ENCODE measurements around the gene MYOCD.

Gene MYOCD

DNA sequence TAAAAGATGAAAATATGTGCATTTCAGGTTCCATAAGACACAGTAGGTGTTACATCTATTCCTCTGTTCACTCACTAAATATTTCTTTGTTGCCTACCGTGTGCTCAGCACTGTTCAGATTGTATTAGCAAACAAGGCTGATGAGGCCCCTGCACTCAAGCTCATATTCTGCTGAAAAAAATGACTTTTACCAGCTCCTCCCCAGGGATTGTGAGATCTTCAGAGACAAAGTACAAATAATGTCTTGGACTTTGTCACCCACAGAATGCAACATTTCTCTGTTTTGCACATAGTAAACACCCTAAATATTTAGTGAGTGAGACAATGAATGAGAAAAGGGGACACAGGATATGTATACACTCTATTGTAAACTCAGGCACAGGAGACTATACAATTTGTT is 21.9 kb upstream of the MYOCD start:
- no peak for DNase-seq (ENCODE audit: low spot score)

DNA sequence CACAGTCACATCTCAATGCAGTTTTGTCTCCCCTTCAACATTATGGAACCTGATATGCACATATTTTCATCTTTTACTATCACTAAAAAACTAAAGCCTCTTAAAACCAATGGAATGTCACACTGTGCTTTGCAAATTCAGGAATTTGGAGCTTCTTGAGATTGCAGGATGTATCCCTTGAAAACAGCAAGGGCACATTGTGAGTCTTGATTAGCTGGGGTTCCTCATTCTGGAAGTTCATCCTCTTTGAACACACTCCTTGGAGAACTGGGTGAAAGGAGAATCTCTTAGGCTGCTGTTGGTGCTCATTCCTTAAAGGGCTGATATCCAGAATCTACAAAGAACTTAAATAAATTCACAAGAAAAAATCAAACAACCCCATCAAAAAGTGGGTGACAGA is 21.1 kb upstream of the MYOCD start:
- DNase-seq (ENCODE audit: low spot score): no peak

DNA sequence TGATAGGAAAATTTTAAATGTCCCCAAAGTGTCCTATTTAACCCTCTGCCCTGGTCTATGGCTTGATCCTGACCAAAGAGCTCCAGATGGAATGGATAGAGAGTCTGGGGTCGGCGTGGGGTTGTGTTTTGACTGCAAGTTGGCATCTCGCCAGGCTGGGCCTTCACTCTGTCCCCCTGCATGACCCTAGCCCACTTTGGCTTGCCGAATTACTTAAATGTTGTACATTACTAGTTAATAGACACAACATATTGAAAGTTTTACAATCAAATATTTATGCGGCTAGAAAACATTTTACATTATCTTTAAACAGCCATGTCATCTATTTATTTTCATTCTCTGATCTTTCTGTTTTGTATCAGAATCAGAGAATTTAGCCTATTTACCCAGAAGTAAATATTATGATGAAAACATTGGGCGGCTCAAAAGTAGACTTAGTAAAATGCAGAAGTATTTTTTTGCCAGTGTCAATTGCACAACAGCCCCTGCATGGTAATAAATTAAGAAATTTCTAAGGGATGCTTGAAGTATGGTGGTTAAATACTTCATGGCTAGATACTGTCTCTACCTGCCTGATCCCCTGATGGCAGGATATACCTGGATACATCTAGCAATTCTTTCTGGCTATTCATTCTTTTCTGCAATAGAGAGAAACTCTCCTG is 18.8 kb upstream of the MYOCD start:
- no peak for DNase-seq (ENCODE audit: low spot score)

DNA sequence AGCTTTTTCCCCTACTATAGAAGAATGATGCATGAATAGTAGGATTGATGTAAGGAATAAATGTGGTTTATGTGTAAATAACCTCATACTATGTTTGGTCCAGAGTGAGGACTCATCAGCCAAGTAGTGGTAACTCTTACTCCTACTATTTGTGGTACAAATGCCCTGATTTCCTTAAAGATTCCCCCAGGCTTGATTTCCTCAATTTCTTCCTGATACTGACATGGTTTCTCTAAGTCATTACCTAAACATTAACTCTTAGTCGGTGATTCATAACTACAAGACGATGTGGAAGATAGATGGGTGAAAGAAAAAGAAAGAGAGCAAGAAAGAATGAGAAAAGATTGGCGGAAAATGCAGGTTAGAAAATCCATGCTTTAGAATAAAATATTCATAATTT is 17.2 kb upstream of the MYOCD start:
- DNase-seq (ENCODE audit: low spot score): no peak

DNA sequence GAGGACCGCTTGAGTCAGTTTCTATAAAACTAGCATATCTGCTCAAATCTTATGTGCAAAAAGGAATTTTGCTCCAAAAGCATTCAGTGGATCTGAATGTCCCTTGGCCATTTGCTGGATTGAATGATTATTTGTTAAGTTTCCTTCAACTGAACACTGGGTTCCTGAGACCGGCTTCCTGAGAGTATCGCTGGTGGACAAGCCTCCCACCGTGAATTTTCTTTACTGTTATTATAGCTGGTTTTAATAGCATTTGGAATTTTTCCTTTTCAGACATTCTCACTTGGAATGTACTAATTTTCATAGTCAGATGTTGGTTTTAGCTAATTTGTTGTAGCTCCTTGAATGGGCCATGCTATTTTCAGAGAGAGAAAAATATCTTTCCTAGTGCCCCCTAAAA is 9.8 kb upstream of the MYOCD start:
- no peak for DNase-seq (ENCODE audit: low spot score)

DNA sequence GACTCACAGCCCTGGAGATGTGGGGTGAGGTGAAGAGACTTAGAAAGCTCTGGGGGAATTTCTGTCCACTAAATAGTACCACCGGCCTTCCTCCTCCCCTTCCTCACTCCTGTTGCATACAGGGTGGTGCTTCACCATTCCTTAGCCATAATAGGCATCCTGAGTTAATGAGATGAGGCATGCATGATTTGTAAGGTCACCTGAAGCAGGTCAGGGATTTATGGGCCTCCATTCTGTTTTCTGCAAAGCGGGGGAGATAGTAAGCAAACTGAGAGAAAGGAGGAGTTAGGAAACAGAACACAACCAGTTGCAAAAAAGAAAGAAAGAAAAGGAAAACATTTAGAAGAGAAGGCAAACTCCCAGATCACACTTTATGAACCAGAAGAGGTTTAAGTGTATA is 9.3 kb upstream of the MYOCD start:
- no peak for DNase-seq (ENCODE audit: low spot score)

DNA sequence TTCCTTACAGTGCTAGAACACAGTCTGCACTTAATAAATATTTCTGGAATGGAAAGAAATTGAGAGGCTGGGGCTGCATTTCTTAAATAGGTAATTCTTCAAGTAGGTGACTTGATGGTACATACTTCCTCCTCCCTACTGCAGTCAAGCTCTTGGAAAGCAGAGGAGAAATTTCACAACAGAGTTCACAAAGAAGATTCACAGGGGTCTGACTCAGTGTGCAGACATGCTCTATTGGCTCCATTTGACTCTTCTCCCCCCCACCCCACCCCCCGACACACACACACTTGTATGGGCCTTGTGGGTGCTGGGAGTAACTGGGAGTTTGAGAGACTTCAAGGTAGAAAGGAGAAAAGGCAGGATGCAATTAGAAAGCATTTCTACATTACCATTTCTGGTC is 6.2 kb upstream of the MYOCD start:
- DNase-seq (ENCODE audit: low spot score): no peak

DNA sequence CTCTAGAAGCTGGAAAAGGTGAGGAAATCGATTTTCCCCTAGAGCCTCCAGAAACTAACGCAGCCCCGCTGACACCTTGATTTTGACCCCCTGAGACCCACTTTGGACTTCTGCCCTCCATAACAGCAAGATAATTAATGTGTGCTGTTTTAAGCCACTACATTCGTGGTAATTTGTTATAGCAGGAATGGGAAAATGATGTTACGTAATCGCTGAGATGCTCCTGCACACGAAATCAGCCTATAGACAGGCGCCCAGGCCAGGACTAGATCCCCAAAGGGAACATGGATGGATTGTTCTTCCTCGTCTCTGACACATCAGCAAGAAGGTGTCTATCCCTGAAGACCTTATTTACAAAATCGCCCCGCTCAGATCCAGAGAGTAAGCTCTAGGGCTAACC is 1.4 kb upstream of the MYOCD start:
- no peak for DNase-seq (ENCODE audit: low spot score)

DNA sequence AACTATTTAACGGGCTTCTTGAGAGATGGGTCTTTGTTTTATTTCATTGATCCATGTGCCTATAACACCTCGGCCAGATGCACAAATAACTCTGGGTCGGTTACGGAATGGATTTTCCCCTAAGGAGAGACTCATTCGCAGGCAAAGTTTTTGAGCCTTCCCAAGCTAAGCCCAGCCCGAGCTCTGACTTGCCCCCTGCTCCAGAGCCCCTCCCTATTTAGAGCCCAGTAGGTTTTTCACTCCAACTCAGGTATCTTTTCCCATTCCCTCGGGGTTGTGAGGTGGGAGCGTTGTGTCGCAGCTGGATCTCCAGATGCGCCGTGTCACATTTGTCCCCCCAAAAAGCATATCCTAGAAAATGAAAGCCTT is 812 bp upstream of the MYOCD start:
- no peak for DNase-seq (ENCODE audit: low spot score)

DNA sequence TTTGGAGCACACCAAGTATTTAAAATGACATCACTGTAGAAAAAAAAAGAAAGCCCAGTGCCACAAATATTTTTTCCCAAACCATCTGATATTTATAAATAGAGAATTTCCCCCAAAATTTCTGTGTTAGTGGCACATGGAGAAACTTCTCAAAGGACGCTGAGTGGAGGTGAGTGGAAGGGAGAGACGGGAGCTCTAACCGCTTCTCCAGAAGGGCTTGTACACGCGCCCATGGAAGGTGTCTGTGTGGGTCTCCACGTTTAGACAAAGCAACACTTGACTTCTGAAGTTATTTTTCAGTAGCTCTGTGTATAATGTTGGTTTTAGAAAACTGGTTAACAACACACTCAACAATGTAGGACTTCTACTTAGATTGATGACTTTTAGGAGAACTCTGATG is 1.0 kb downstream of the MYOCD start:
- DNase-seq (ENCODE audit: low spot score): no peak

DNA sequence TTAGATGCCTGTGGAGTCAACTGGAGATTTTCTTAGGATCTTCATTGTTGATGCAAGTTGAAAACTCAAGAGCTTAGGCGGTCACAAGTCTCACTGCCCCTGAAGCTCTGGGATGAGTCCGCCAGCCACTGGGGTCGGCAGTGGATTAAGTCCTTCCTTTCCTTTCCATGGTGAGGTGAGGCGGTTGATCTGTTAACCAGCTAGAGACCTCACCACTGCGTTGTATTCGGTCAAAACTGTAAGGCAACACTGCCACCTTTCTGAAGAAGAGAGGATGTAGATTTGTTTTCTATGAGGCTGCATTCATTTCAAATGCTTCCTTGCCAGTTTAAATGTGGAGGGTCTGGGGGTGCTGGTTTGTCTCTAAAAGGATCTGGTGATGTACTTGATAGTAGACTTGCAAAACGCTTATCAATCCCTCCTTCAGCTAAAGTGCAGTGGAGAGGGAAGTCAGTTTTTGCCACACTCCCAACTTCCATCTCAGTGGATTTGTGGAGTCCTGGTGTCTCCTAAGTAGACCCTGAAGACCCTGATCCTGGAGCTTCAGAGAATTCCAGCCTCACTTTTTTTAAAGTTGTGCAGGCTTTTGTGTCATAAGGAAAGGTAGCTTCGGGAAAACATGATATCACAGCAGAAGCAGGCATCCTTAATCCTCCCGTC is 1.7 kb downstream of the MYOCD start:
- peak; percentile 4 for DNase-seq (ENCODE audit: low spot score)

DNA sequence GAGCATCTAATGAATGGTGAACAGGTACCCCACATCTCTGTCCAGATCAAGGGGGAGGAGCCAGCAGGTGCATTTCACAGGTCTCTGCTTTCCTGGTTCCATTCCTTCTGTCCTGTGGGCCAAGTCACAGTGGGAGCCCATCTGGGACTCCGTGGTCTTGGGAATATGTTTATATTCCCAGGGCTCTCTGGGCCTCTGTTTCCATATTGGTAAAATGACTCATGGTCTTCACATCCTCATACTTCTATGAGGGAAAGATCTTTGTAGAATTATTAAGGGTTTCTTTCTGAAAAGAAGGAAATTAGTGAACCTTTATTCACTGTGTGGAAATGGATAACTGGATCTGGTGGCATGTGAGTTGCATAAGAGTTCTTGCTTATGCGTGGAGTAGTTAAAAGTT is 6.2 kb downstream of the MYOCD start:
- no peak for DNase-seq (ENCODE audit: low spot score)

DNA sequence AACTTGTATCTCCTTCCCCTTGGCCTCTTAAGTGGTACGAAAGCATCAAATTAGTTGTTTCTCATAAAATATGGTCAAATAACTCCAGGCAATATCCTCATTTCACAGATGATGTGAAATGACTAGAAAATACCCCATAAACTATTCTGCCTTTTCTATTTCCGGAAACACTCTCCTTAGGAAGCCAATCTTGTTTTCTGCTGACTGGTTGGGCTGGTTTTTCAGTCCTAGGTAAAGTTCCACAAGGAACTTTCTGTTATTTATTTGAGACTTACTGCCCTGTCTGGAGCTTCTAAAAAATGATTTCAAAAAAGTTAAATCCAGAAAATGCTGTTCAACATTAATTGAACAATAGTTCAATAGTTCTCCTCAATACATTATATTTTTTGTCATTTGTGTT is 7.3 kb downstream of the MYOCD start:
- DNase-seq (ENCODE audit: low spot score): no peak

DNA sequence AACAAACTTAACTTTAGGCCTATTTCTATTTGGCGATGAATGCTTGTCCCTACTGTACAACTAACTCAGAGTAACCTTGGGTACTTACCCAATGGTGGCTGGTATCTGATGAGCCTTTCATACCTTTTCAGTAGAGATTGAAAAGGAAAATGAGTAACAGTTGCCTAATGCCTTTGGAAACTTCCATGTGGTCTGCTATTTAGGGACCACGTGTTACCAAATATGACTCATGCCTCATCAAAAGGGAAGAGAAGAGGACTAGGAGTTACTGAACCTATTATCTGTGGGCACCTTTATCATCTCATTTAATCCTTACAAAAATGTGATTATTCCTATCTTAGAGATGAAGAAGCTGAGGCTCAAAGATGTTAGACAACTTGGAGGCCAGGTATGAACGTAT is 8.1 kb downstream of the MYOCD start:
- DNase-seq (ENCODE audit: low spot score): no peak

DNA sequence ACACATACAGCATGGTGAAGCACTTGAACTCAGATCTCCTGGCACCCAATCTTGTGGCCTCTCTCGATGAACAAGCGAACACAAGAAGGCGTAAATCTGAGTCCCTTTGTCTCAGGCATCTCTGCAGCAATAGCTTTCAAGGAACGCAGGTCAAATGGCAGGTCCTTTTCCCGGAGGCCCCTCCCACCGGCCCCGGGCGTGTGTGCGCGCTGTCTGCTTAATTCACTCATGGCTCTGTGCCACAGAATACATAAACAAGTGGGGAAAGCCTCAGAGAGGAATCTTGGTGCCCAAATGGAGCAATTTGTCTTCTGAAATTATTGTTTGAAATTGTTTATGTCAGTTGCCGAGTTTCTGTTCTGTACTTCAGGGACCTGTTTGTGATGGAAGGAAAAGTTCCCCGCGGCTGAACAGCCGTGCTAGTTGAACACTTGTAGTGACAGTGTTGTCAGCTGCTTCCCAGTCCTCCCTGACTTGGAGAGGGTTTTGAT is 14.8 kb downstream of the MYOCD start:
- no peak for DNase-seq (ENCODE audit: low spot score)

DNA sequence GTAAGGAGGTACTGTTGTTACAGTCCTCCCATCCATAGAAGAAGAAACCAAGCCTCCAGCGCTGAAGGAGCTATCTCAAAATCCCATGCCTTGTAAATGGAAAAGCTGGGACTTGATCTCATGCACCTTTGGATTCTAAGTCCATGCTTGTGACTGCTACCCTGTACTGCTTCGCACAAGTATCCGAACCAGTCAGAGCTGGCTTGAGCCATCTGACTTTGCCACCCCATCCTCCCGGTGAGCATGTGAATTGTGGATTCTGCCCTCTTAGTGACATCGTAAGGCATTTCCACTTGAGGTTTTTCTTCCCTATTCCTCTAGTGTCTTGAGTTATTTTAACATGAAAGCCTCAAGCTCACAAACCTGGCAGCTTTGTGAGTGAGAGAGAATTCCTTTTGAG is 15.3 kb downstream of the MYOCD start:
- DNase-seq (ENCODE audit: low spot score): no peak

DNA sequence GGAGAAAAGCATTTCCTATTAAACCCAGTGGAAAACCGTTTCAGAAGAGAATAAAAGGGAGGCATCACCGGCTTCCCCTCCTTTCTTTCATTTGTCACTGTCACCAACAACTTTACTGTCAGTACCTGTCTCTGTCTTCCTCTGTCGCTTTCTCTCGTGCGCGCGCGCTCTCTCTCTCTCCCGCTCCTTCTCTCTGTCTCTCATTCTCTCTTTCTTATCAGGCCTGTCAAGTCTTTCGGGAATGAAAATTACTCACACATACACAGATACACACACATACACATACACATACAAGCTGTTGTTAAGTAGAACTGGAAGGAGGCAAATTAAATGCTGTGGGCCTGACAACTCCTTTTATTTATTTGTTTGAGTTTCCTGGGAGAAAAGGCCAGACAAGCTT is 17.6 kb downstream of the MYOCD start:
- no peak for DNase-seq (ENCODE audit: low spot score)

DNA sequence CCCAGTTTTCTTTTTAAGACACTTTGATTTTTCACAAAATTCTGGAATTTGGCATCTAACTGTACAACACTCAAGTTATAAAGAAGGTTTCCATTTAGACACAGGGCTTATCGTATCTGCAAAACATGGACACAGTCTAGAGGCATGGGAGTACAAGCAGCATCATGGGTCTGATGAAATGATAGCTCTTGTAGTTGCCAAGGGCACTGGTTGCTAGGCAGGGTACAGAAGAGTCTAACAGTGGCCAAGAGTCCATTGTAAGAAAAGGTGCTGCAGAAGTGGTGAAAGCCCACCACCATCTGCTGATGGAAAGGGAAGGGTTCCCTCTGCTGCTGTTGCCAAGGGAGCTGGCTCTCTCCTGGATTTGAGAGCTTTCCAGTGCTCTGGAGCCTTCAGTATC is 20.8 kb downstream of the MYOCD start:
- no peak for DNase-seq (ENCODE audit: low spot score)

DNA sequence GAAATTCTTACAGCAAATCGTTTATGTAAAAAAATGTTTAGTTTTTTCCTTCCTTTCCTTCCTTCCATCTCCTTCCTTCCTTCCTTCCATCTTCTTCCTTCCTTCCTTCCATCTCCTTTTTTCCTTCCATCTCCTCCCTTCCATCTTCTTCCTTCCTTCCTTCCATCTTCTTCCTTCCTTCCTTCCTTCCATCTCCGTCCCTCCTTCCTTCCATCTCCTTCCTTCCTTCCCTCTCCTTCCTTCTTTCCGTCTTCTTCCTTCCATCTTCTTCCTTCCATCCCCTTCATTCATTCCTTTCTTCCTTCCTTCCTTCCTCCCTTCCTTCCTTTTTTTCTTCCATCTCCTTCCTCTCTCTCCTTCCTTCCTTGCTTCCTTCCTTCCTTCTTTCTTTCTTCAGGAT is 22.7 kb downstream of the MYOCD start:
- DNase-seq (ENCODE audit: low spot score): no peak

DNA sequence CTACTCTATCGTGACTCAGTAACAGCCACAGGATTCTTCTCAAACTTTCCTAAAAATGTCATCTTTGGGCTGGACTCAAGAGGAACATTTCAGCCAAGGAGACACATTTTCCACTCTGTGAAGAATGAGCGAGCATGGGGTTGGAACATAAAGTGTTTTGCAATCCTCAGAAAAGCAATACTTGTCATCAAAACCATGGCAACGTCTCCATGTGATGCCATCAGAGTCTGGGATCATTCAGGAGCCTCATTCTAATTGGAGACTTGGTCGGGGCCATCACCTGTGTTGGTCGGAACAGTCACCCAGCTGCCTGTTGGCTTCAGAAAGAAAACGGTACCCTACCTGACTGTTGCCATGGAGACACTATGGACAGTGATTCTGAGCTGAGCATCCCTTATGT is 25.5 kb downstream of the MYOCD start:
- no peak for DNase-seq (ENCODE audit: low spot score)

DNA sequence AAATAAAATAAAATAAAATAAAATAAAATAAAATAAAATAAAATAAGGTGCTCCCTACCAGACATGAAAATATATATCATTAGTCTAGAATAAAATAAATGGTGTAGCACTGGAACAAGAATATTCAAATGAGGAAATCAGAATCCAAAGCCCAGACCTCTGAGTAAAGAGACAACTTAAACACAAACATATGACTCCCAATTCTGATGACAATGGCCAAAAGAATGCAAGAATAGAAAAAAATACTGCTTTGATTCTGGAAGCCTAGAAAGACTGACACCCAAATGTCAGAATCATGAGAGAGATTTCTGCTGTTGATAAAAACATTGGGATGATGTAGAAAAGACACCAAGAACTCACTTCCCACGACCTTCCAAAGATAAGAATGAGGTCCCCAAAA is 27.9 kb downstream of the MYOCD start:
- no peak for DNase-seq (ENCODE audit: low spot score)

DNA sequence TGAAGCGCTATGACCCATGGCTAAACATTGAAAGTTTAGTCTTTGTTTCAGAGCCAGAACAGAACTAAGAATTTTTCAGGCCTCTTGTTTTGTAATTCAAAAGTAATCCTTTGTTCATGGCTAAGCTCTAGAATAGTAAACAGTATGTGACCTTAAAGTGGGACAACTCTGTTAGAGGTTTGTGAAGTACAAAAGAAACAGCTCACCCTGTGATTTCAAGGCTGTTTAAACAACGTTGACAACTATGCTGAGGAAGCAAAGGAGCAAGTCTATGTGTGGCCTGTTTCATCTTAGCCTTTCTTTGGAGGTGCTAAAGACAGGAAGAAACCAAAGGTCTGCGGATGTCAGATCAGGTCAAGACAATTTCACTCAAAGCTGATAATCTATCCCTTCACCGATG is 40.4 kb downstream of the MYOCD start:
- no peak for DNase-seq (ENCODE audit: low spot score)

DNA sequence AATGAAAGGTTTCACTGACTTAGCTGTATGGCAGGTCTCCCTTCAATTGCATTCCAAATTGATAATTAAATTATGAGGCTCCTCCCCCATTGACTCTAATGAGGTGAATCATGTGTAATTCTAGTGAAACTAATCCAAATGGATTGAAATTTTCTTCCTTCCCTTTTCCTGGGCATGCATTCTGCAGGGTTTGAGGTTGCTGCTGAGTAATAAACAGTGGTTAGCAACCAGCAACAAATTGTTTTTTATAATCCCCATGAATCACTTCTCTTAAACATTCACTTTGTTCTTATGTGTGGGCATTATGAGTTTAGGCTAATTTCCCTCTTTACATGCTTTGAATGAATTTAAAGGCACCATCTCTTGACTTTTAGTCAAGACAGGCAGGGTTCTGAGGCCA is 43.4 kb downstream of the MYOCD start:
- DNase-seq (ENCODE audit: low spot score): no peak

DNA sequence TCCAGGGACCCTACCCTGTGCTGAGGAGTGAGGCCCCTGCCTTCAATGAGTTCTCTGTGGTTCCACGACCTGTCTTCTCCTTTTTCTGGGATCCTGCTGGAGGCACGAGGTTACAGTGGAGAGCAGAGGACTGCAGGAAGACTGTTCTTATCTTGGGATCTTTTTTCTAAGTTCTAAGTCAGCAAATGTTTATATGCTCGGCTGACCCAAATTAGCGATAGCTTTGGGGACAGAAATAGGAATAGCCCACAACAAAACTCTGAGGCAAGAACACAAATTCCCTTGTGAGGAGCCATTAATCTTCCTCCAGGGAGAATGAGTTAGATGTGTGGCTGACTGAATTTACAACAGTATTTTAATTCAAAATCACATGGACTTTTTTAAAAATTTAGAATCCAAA is 46.7 kb downstream of the MYOCD start:
- DNase-seq (ENCODE audit: low spot score): no peak
